GM12891 (cell line): ENCODE results near the gene MEFV.
"Not testable (repeated sequence)": the region's sequence is repeated elsewhere in the genome, so short reads cannot be mapped to it uniquely, and the experiment has no call there.

ENCODE experiments used
- PAX5 ChIP-seq: IDR thresholded peaks from 2 replicates; pipeline ENCODE4 v1.6.1; 2011; ENCODE audit warnings: low read length, moderate library complexity, mild to moderate bottlenecking; ENCODE audit not compliant: insufficient read depth, severe bottlenecking
- POLR2A ChIP-seq: IDR thresholded peaks from 2 replicates; pipeline ENCODE4 v1.6.1; 2011; ENCODE audit warnings: low read depth, low read length, control low read depth
- POLR2AphosphoS5 ChIP-seq: IDR thresholded peaks from 2 replicates; pipeline ENCODE4 v1.6.1; 2011; ENCODE audit warnings: low read depth, low read length, control low read depth
- POU2F2 ChIP-seq: IDR thresholded peaks from 2 replicates; pipeline ENCODE4 v1.6.1; 2011; ENCODE audit warnings: low read depth, mild to moderate bottlenecking, control low read depth, low read length, moderate library complexity
- SPI1 ChIP-seq: IDR thresholded peaks from 2 replicates; pipeline ENCODE4 v1.6.1; 2011; ENCODE audit warnings: low read depth, low read length, control low read depth
- TAF1 ChIP-seq: IDR thresholded peaks from 2 replicates; pipeline ENCODE4 v1.6.1; 2011; ENCODE audit warnings: low read depth, low read length, control low read depth

- TF ChIP-seq POLR2A, POLR2AphosphoS5, SPI1, TAF1, PAX5, POU2F2: not testable (repeated sequence)
Measured at GRCh38 chr16:3271281-3271680, 14.8 kb upstream of the MEFV start.
